Liver (tissue), 3 donors: Measurements from ENCODE around the gene INHBB.

Experiments used
- ATF3 ChIP-seq: IDR thresholded peaks from 2 replicates; pipeline ENCODE4 v1.6.1; 2016; ENCODE audit warnings: antibody characterized with exemption
- CTCF ChIP-seq: fragments of 150-350 bp; IDR thresholded peaks from 2 replicates; pipeline ENCODE4 v1.5.1; 2017; ENCODE audit warnings: improper control_type of control experiment, low read depth, low read length; ENCODE audit not compliant: missing input control
- REST ChIP-seq: IDR thresholded peaks from 2 replicates; pipeline ENCODE4 v1.6.1; 2016; ENCODE audit warnings: antibody characterized with exemption, mild to moderate bottlenecking
- ZBTB33 ChIP-seq: IDR thresholded peaks from 2 replicates; pipeline ENCODE4 v1.6.1; 2016; ENCODE audit warnings: antibody characterized with exemption
- donor health status: healthy.
- donor health status: healthy.

GRCh38 chr2:120358734-120359465 lies 13.0 kb downstream of the INHBB start:
- TF ChIP-seq REST: no peak
- TF ChIP-seq CTCF: no peak
- no peak for TF ChIP-seq ATF3
- TF ChIP-seq ZBTB33: no peak
